Measurements from ENCODE around the gene BRK1.

DNA sequence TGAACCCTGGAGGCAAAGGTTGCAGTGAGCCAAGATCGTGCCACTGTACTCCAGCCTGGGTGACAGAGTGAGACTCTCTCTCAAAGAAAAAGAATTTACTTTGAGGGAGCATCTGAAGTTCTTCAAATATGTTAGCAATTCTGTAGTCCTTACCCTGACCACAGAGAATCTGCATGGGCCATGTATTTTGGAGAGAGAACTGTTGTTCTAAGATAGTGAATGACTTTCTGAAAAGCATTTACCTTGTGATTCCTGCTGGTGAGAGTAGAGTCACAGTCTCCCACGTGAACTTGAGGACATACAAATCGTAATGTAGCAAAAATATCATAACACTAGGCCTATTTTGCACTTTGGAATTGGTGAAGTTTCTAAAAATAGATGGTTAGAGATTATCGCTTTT is 3.9 kb downstream of the BRK1 start:
- no peak for TF ChIP-seq ELF2 (CRISPR knock-in tag; IDR thresholded peaks at IDR 0.05)
- TF ChIP-seq SAP30 (IDR thresholded peaks at IDR 0.05; ENCODE audit: borderline replicate concordance, insufficient read depth, low read depth, low read length, poor library complexity, severe bottlenecking): no peak
- no peak for TF ChIP-seq POLR2AphosphoS5 (IDR thresholded peaks at IDR 0.05; ENCODE audit: control insufficient read depth, insufficient read depth, low read depth, low read length)

Data from K562 (cell line).